SHP77 treated with DMSO at 0.1 percent for 48 hours (cell line): ENCODE data around the gene CHCHD6.

ENCODE experiments used
- DNase-seq: peaks from one replicate; lab custom pipeline; 2025; lab: John Stamatoyannopoulos, UW

Gene CHCHD6

GRCh38 chr3:126859415-126860246 is 155.6 kb downstream of the CHCHD6 start:
- no peak for DNase-seq

- no peak for DNase-seq
These were observed 161.7 kb downstream of the CHCHD6 start for GRCh38 chr3:126865736-126866135.

- no peak for DNase-seq
These were observed 162.2 kb downstream of the CHCHD6 start for GRCh38 chr3:126866175-126866759.

GRCh38 chr3:126867190-126867862 is 163.3 kb downstream of the CHCHD6 start:
- DNase-seq = no peak

GRCh38 chr3:126867863-126868200 is 163.8 kb downstream of the CHCHD6 start:
- DNase-seq = no peak

- no peak for DNase-seq
These were observed 166.7 kb downstream of the CHCHD6 start for GRCh38 chr3:126870608-126871210.

GRCh38 chr3:126872701-126873342 is 168.8 kb downstream of the CHCHD6 start:
- no peak for DNase-seq

- DNase-seq = no peak
These were observed 169.4 kb downstream of the CHCHD6 start for GRCh38 chr3:126873416-126873815.

- no peak for DNase-seq
These were observed 174.6 kb downstream of the CHCHD6 start for GRCh38 chr3:126878664-126879063.

- no peak for DNase-seq
These were observed 176.9 kb downstream of the CHCHD6 start for GRCh38 chr3:126880901-126881300.

- no peak for DNase-seq
These were observed 177.8 kb downstream of the CHCHD6 start for GRCh38 chr3:126881861-126882260.

- no peak for DNase-seq
These were observed 179.2 kb downstream of the CHCHD6 start for GRCh38 chr3:126883241-126883640.

- DNase-seq = no peak
These were observed 181.4 kb downstream of the CHCHD6 start for GRCh38 chr3:126885425-126885824.

GRCh38 chr3:126886217-126886616 is 182.2 kb downstream of the CHCHD6 start:
- no peak for DNase-seq

- no peak for DNase-seq
These were observed 183.6 kb downstream of the CHCHD6 start for GRCh38 chr3:126887686-126888085.

GRCh38 chr3:126888186-126888760 is 184.2 kb downstream of the CHCHD6 start:
- DNase-seq = no peak

GRCh38 chr3:126889276-126890201 is 185.5 kb downstream of the CHCHD6 start:
- no peak for DNase-seq

- DNase-seq = no peak
These were observed 187.1 kb downstream of the CHCHD6 start for GRCh38 chr3:126891141-126891540.

- no peak for DNase-seq
These were observed 187.8 kb downstream of the CHCHD6 start for GRCh38 chr3:126891791-126892190.

- no peak for DNase-seq
These were observed 189.6 kb downstream of the CHCHD6 start for GRCh38 chr3:126893651-126894050.

- DNase-seq = no peak
These were observed 190.4 kb downstream of the CHCHD6 start for GRCh38 chr3:126894475-126894874.
